GM13976 (cell line): Measurements from ENCODE around the gene NOL4L.

Source experiments
- DNase-seq: peaks from one replicate; pipeline ENCODE4 v3.0.0; 2012; ENCODE audit warnings: low spot score
- in situ Hi-C: fragments of 300-500 bp; cut with MboI; formaldehyde crosslinking; loops from one replicate; pipeline ENCODE4 v1.12.0; 2022; ENCODE audit warnings: low sequenced_read_pairs, mixed read lengths, inconsistent platforms; ENCODE audit not compliant: unreplicated experiment
- TF ChIP-seq, protein P1 (sequence below): IDR thresholded peaks from 2 replicates; pipeline ENCODE4 v1.5.1; 2012; ENCODE audit warnings: borderline replicate concordance, mild to moderate bottlenecking; ENCODE audit not compliant: insufficient read depth; ENCODE audit errors: extremely low read depth, missing control alignments, control extremely low read depth

Gene NOL4L

DNA sequence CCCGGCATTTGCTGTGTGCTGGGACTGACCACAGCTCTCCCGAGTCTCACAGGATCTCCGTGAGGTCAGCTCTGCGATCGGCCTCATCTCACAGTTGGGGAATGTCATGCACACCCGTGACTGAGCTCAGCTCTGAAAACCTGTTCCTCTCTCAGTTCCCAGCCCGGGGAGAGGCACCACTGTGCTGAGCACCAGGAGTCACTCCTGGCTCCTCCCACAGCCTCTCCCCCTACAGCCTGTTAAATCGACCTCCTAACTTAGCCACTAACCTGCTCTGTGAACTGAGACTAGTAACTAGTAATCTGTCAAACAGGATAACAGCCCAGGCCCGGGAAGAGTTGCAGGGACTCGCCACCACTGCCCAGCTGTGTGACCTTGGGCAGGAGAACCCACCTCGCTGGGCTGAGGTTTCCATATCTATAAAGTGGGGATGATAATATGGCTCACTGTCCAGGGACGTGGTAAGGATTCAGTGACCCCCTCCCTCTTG, 20.1 kb upstream of the NOL4L start:
- no peak for DNase-seq
- in situ Hi-C loops = no loop called here
- TF ChIP-seq, protein P1, sequence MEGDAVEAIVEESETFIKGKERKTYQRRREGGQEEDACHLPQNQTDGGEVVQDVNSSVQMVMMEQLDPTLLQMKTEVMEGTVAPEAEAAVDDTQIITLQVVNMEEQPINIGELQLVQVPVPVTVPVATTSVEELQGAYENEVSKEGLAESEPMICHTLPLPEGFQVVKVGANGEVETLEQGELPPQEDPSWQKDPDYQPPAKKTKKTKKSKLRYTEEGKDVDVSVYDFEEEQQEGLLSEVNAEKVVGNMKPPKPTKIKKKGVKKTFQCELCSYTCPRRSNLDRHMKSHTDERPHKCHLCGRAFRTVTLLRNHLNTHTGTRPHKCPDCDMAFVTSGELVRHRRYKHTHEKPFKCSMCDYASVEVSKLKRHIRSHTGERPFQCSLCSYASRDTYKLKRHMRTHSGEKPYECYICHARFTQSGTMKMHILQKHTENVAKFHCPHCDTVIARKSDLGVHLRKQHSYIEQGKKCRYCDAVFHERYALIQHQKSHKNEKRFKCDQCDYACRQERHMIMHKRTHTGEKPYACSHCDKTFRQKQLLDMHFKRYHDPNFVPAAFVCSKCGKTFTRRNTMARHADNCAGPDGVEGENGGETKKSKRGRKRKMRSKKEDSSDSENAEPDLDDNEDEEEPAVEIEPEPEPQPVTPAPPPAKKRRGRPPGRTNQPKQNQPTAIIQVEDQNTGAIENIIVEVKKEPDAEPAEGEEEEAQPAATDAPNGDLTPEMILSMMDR = no peak

DNA sequence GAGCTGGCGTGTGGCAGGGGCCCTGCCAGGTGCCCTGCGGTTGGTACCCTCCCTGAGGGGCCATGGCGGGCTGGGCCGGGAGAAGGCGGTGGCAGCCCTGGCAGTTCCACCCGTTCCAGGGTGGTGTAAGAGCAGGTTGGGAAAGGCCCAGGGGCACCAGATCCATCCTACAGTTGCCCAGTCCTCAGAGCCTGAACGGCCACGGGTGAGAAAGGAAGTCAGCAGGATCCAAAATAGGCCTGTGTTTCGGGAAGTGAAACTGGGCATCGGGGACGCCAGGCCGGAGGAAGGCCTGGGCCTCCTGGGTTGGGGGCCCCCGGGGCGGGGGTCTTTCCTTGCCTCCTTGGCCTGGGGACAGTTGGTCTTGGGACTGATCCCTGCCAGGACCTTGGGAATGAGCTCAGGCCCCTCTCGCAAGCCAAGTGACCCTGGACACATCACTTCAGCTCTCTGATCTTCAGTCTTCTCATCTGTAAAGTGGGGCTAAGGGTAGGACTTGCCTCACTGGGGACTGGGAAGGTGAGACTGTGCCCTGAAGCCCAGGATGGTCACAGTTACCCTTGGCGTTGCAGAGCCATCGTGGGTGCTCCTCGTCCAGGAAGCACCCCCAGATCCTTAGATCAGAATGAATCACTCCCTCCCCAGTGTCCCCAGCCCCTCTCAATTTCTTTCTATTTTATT, 18.1 kb upstream of the NOL4L start:
- TF ChIP-seq, protein P1 = no peak
- in situ Hi-C loops = no loop called here

DNA sequence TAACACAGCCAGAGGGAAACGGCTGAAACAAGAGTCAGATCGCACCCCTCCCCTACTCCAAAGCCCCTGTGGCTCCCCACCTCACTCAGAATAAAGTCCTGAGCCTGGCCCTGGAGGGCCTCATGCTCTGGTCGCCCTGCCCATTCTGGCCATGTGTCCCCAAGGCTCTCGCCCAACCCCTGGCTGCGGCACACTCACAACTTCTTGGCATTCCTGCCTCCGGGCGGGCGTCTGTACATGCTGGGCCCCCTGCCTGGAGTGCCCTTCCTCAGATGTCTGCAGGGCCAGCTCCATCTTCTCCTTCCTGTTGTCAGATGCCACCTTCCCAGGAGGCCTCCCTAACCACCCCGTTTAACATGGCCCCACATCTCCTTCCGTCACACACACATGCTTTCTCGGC, 17.1 kb upstream of the NOL4L start:
- TF ChIP-seq, protein P1 = no peak
- DNase-seq = peak; percentile 32

More for the DNA sequence above, 18.1 kb upstream of the NOL4L start:
- DNase-seq = peak; percentile 70

DNA sequence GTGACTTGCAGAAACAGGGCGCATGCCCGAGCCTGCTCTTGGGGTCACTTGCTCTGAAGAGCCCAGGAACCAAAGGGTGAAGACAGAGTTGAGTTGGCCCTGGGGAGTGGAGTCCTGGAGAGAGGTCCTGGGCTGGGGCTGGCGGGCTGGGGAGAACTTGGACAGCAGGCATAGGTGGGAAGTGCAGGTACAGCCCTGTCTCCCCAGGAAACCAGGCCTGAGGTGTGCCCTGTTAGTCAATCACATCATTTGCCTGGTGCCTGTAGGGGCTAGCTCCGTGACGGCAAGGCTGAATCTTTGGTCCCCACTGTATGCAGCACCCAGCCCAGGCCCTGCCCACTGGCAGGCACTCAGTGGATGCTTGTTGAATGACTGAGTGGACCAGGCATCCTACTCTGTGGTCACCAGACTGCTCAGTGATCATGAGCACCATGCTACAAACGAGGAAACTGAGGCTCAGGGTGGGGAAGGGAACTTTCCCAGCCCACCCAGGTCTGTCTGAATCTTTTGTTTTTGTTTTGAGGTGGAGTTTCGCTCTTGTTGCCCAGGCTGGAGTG, 15.6 kb upstream of the NOL4L start:
- DNase-seq = peak; percentile 26
- TF ChIP-seq, protein P1 = no peak
- in situ Hi-C loops = no loop called here

More for the DNA sequence above, 17.1 kb upstream of the NOL4L start:
- in situ Hi-C loops = no loop called here

GRCh38 chr20:32599783-32600340, 14.7 kb upstream of the NOL4L start:
- no peak for DNase-seq
- in situ Hi-C loops = no loop called here
- TF ChIP-seq, protein P1 = no peak

- in situ Hi-C loops = no loop called here
- TF ChIP-seq, protein P1 = no peak
- DNase-seq = no peak
Measured at GRCh38 chr20:32598606-32599005, 13.5 kb upstream of the NOL4L start.
